ENCODE measurements around the gene TRIM14. TPM values are rescaled to one million over a fixed set of nuclear protein-coding genes. Genes with fewer than 3 reads are reported as not detected.

TRIM14 gene
- total RNA-seq, 1 donor from 2014 or later, result 9.4 TPM

DNA sequence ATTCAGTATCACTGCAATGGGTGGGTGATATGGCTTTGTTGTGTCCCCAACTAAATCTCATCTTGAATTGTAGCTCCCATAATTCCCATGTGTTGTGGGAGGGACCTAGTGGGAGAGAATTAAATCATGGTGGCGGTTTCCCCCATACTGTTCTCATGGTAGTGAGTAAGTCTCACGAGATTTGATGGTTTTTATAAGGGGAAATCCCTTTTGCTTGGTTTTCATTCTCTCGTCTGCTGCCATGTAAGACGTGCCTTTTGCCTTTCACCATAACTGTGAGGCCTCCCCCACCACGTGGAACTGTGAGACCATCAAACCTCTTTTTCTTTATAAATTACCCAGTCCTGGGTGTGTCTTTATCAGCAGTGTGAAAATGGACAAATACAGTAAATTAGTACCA, 72.0 kb downstream of the TRIM14 start:
- no peak for DNase-seq (ENCODE audit: low read depth)
- Histone ChIP-seq H3K4me3 (ENCODE audit: low read depth, low read length) (no peak overlapping the region), H3K27me3 (ENCODE audit: control insufficient read depth, insufficient read depth, low read length) (no peaks in the 10 kb centered on the region), H3K36me3 (ENCODE audit: control insufficient read depth, insufficient read depth, low read length) (no peaks in the 10 kb centered on the region)
- TF ChIP-seq, protein P1, sequence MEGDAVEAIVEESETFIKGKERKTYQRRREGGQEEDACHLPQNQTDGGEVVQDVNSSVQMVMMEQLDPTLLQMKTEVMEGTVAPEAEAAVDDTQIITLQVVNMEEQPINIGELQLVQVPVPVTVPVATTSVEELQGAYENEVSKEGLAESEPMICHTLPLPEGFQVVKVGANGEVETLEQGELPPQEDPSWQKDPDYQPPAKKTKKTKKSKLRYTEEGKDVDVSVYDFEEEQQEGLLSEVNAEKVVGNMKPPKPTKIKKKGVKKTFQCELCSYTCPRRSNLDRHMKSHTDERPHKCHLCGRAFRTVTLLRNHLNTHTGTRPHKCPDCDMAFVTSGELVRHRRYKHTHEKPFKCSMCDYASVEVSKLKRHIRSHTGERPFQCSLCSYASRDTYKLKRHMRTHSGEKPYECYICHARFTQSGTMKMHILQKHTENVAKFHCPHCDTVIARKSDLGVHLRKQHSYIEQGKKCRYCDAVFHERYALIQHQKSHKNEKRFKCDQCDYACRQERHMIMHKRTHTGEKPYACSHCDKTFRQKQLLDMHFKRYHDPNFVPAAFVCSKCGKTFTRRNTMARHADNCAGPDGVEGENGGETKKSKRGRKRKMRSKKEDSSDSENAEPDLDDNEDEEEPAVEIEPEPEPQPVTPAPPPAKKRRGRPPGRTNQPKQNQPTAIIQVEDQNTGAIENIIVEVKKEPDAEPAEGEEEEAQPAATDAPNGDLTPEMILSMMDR (IDR thresholded peaks at IDR 0.05; ENCODE audit: insufficient read depth, low read length, poor library complexity, severe bottlenecking), result no peak

DNA sequence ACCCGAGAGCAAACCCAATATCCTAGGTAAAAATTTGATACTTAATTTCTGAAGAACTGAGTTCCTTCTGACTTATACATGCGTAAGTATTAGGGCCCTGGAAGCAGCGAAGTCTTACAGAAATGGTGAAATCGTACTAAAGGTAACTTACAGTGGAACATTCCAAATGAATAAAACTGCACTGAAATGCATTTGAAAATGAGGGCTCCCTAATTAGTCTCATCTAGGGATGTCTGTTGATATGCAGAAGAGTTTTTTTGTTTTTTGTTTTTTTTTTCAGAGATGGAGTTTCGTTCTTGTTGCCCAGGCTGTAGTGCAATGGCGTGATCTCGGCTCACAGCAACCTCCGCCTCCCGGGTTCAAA, 72.9 kb downstream of the TRIM14 start:
- DNase-seq (ENCODE audit: low read depth), result no peak
- no peaks in the 10 kb centered on the region for H3K36me3 ChIP-seq (ENCODE audit: control insufficient read depth, insufficient read depth, low read length)
- TF ChIP-seq, protein P1 (IDR thresholded peaks at IDR 0.05; ENCODE audit: insufficient read depth, low read length, poor library complexity, severe bottlenecking), result no peak
- no peaks in the 10 kb centered on the region for H3K27me3 ChIP-seq (ENCODE audit: control insufficient read depth, insufficient read depth, low read length)
- H3K4me3 ChIP-seq (ENCODE audit: low read depth, low read length), result no peak overlapping the region

- H3K4me3 ChIP-seq (ENCODE audit: low read depth, low read length), result no peak overlapping the region
- TF ChIP-seq, protein P1 (IDR thresholded peaks at IDR 0.05; ENCODE audit: insufficient read depth, low read length, poor library complexity, severe bottlenecking), result no peak
- H3K27me3 ChIP-seq (ENCODE audit: control insufficient read depth, insufficient read depth, low read length), result no peaks in the 10 kb centered on the region
- H3K36me3 ChIP-seq (ENCODE audit: control insufficient read depth, insufficient read depth, low read length), result no peaks in the 10 kb centered on the region
- no peak for DNase-seq (ENCODE audit: low read depth)
Measured at GRCh38 chr9:98045234-98046179, 73.5 kb downstream of the TRIM14 start.

DNA sequence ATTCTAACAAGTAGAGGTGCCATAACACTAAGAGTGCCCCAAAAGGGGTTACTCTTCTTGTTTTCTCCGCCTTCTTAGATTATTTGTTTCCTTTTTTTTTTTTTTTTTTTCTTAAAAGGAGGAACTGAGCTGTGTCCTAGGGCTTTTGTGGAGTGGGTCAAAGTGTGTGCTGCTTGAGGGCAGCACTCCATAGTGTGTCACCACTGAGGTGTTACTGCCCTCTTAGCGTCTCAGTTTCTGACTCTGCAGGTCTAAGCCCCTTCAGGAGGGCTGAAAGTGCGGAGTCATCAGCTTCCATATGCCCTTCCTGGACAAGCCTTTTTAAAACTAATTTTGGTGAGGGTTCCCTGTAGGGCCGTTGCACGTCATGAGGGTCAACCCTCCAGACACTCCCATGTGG, 75.1 kb downstream of the TRIM14 start:
- Histone ChIP-seq H3K27me3 (ENCODE audit: control insufficient read depth, insufficient read depth, low read length) (no peaks in the 10 kb centered on the region), H3K4me3 (ENCODE audit: low read depth, low read length) (no peak overlapping the region), H3K36me3 (ENCODE audit: control insufficient read depth, insufficient read depth, low read length) (no peaks in the 10 kb centered on the region)
- DNase-seq (ENCODE audit: low read depth), result no peak
- TF ChIP-seq, protein P1 (IDR thresholded peaks at IDR 0.05; ENCODE audit: insufficient read depth, low read length, poor library complexity, severe bottlenecking), result no peak

GRCh38 chr9:98040212-98040611, 78.8 kb downstream of the TRIM14 start:
- Histone ChIP-seq H3K36me3 (ENCODE audit: control insufficient read depth, insufficient read depth, low read length) (no peaks in the 10 kb centered on the region), H3K27me3 (ENCODE audit: control insufficient read depth, insufficient read depth, low read length) (no peaks in the 10 kb centered on the region), H3K4me3 (ENCODE audit: low read depth, low read length) (no peak overlapping the region)
- TF ChIP-seq, protein P1 (IDR thresholded peaks at IDR 0.05; ENCODE audit: insufficient read depth, low read length, poor library complexity, severe bottlenecking), result no peak
- DNase-seq (ENCODE audit: low read depth), result no peak
